Esophagus muscularis mucosa (tissue), 3 donors: ENCODE measurements around the gene HDGFL3.
"Not testable (repeated sequence)": the region's sequence is repeated elsewhere in the genome, so short reads cannot be mapped to it uniquely, and the experiment has no call there.

ENCODE experiments used
- CTCF ChIP-seq, 3 experiments: fragments of 200-600 bp in 2 of 3; fragments of 450-650 bp in 1 of 3; sonication (generic) in 2 of 3; IDR thresholded peaks; one replicate each; pipeline ENCODE4 v1.5.1; 2017 to 2019; ENCODE audit warnings: antibody characterized with exemption in 3 of 3, mild to moderate bottlenecking in 2 of 3, moderate library complexity in 1 of 3
- POLR2A ChIP-seq: fragments of 450-650 bp; IDR thresholded peaks from one replicate; pipeline ENCODE4 v1.6.1; 2017; ENCODE audit warnings: antibody characterized with exemption, moderate library complexity, mild to moderate bottlenecking, low read depth

- not testable (repeated sequence) for TF ChIP-seq CTCF (IDR thresholded peaks at IDR 0.05); POLR2A
Measured at GRCh38 chr15:83085461-83085860, 122.2 kb downstream of the HDGFL3 start.
